HG02885 (cell line): ENCODE measurements around the gene ZBTB8A.

Experiments used
- ATAC-seq: cut with Tn5 transposase; IDR thresholded peaks from one replicate; pipeline ENCODE4 v1.9.1; 2021; ENCODE audit warnings: mild to moderate bottlenecking; ENCODE audit not compliant: unreplicated experiment, poor library complexity

The ZBTB8A gene

DNA sequence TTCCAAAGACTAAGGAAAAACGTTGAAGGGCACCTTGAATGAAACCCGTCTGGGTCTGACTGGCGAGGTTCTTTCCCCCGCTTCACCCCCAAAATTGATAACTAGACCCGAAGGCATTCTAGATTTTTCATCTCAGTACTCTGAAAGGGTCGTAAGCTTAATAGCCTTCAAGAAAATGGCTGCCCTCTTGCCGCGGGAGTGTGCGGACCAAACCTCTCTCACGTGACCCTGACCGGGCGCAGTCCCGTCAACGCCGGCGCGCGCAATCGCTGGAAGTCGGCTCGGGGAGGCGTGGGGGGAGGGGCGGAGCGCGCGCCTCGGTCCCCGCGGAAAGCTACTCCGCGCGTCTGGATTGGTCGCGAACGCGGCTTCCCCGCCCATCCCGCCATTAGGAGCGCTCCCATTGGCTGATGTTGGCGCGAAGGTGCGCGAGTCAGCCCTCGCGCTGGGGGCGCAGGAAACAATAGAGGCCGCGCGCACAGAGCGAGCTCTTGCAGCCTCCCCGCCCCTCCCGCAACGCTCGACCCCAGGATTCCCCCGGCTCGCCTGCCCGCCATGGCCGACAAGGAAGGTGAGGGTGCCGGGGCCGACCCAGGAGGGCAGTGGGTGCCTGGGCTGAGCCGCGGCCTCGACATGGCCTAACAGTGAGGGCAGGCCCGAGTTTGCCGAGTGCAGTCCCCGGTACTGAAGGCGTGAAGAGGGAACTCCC, 111.7 kb downstream of the ZBTB8A start, which contains the start of gene RBBP4:
RBBP4 (plus strand) TSS at position 457 of the 709 bp plus-strand sequence; CDS start at position 556, 99 bp downstream.
- peak; percentile 90 for ATAC-seq

DNA sequence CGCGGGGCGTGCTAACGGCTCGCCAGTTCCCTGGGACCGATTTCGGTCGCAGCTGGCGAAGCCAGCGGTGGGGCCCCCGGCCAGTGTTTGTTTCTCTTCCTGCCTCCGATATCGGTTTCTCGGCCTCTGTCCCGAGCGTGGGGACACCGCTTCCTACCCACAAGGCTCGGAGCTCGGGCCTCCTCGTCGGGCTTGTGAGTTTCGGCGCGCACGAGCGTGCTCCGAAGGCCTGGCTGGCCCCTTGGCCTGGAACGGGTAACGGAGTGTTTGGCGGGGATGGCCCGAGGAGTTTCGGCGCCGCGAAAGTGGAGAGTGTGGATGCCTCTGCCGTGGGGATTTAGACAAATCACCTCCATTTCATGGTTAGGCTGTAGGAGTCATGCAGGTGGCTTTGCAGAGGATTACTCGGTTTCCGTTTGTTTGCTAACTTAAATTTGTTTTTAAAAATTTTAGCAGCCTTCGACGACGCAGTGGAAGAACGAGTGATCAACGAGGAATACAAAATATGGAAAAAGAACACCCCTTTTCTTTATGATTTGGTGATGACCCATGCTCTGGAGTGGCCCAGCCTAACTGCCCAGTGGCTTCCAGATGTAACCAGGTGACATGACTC, 112.3 kb downstream of the ZBTB8A start:
- no peak for ATAC-seq

DNA sequence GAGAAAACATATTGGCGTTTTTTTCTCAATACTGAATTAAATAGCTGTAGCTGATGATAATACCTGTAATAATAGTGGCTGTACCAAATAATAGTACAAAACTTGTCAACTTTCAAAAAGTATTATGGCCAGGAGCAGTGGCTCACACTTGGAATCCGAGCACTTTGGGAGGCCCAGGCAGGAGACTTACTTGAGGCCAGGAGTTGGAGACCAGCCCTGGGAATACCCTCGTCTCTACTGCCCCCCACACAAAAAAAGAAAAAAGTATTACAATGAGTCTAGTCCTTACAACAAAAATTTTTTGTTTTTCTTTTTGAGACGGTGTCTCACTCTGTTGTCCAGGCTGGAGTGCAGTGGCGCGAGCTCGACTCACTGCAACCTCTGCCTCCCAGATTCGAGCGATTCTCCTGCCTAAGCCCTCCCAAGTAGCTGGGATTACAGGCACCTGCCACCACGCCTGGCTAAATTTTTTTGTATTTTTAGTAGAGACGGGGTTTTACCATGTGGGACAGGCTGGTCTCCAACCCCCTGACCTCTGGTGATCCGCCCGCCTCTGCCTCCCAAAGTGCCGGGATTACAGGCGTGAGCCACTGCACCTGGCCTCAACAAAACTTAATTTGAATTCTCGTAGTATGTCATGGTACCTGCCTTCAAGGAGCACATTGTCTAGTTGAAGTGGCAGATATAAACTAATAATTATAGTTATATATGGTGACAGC, 113.2 kb downstream of the ZBTB8A start:
- ATAC-seq = no peak
